CD14-positive monocyte (primary cell): ENCODE results near the gene PLXDC1. TPM values are rescaled to one million over a fixed set of nuclear protein-coding genes. Genes with fewer than 3 reads are reported as not detected.

Experiments
- DNase-seq, 3 donors: peaks; one replicate each; pipeline ENCODE4 v3.0.0-alpha.2; 2011 to 2022
- H2AFZ ChIP-seq: 2 replicates; pipeline ENCODE4 v1.6.0; 2012; ENCODE audit warnings: mild to moderate bottlenecking, low read depth, low read length, inconsistent platforms; ENCODE audit not compliant: insufficient read depth, poor library complexity, severe bottlenecking
- H3K27ac ChIP-seq, 2 donors: 1 replicate in 1 of 2; 2 replicates in 1 of 2; pipeline ENCODE4 v1.5.1; 2012 to 2013; ENCODE audit warnings: low read length in 2 of 2, control low read depth in 1 of 2, inconsistent platforms in 1 of 2, low read depth in 1 of 2, mild to moderate bottlenecking in 1 of 2
- H3K27me3 ChIP-seq, 2 donors: one replicate each; pipeline versions ENCODE4 v1.6.0 to v1.6.1; 2011 to 2013; ENCODE audit warnings: low read length in 2 of 2; ENCODE audit not compliant: control insufficient read depth in 2 of 2, insufficient read depth in 2 of 2
- H3K36me3 ChIP-seq, 2 donors: replicated peaks in 1 of 2; 1 replicate in 1 of 2; 2 replicates in 1 of 2; pipeline versions ENCODE4 v1.5.1 to v1.6.1; 2012 to 2013; ENCODE audit warnings: low read length in 2 of 2, control low read depth in 1 of 2, inconsistent platforms in 1 of 2, mild to moderate bottlenecking in 1 of 2; ENCODE audit not compliant: insufficient read depth in 2 of 2, control insufficient read depth in 1 of 2
- H3K4me1 ChIP-seq, 2 donors: 1 replicate in 1 of 2; 2 replicates in 1 of 2; pipeline versions ENCODE4 v1.5.1 to v1.6.1; 2012 to 2013; ENCODE audit warnings: low read length in 2 of 2, control low read depth in 1 of 2, inconsistent platforms in 1 of 2, mild to moderate bottlenecking in 1 of 2, moderate library complexity in 1 of 2; ENCODE audit not compliant: insufficient read depth in 2 of 2, control insufficient read depth in 1 of 2
- H3K4me2 ChIP-seq: replicated peaks from 2 replicates; pipeline ENCODE3; 2012; ENCODE audit warnings: low read length, moderate library complexity, mild to moderate bottlenecking; ENCODE audit not compliant: poor library complexity, severe bottlenecking; ENCODE audit errors: extremely low read depth
- H3K4me3 ChIP-seq, 3 experiments: fragments of 200-600 bp in 1 of 3; sonication (generic) in 1 of 3; replicated peaks in 1 of 3; 1 replicate in 2 of 3; 2 replicates in 1 of 3; pipeline ENCODE4 v1.5.1; 2011 to 2013; ENCODE audit warnings: low read length in 3 of 3, mild to moderate bottlenecking in 3 of 3, control low read depth in 2 of 3, low read depth in 2 of 3, inconsistent platforms in 1 of 3, moderate library complexity in 1 of 3
- H3K79me2 ChIP-seq: 2 replicates; pipeline ENCODE4 v1.6.0; 2012; ENCODE audit warnings: mild to moderate bottlenecking, control low read depth, inconsistent platforms, low read length, moderate library complexity; ENCODE audit not compliant: insufficient read depth
- H3K9ac ChIP-seq: 2 replicates; pipeline ENCODE4 v1.6.0; 2017; ENCODE audit warnings: low read length, mild to moderate bottlenecking; ENCODE audit not compliant: insufficient read depth, poor library complexity, severe bottlenecking
- H3K9me3 ChIP-seq, 2 donors: replicated peaks in 1 of 2; 1 replicate in 1 of 2; 2 replicates in 1 of 2; pipeline versions ENCODE4 v1.5.1 to v1.6.1; 2012 to 2013; ENCODE audit warnings: low read length in 2 of 2, control low read depth in 1 of 2; ENCODE audit not compliant: control insufficient read depth in 1 of 2, insufficient read depth in 1 of 2
- H4K20me1 ChIP-seq: 2 replicates; pipeline ENCODE4 v1.6.0; 2012; ENCODE audit warnings: mild to moderate bottlenecking, low read length, control low read depth, moderate library complexity; ENCODE audit not compliant: insufficient read depth
- H3K27ac Mint-ChIP-seq, 7 donors: one replicate each; pipeline ENCODE4 v1.8.0; 2020; ENCODE audit warnings: mild to moderate bottlenecking in 7 of 7, mixed read lengths in 7 of 7, moderate library complexity in 6 of 7, inconsistent platforms in 2 of 7
- H3K27me3 Mint-ChIP-seq, 3 donors: one replicate each; pipeline ENCODE4 v1.8.0; 2021 to 2022; ENCODE audit warnings: low read depth in 3 of 3, mild to moderate bottlenecking in 3 of 3, mixed read lengths in 3 of 3, moderate library complexity in 3 of 3, inconsistent platforms in 1 of 3
- H3K36me3 Mint-ChIP-seq, 2 donors: one replicate each; pipeline ENCODE4 v1.8.0; 2020; ENCODE audit warnings: mixed read lengths in 2 of 2, inconsistent platforms in 1 of 2, mild to moderate bottlenecking in 1 of 2
- H3K4me1 Mint-ChIP-seq: one replicate; pipeline ENCODE4 v1.8.0; 2020; ENCODE audit warnings: mild to moderate bottlenecking, mixed read lengths
- H3K4me3 Mint-ChIP-seq, 2 donors: one replicate each; pipeline ENCODE4 v1.8.0; 2020; ENCODE audit warnings: mild to moderate bottlenecking in 2 of 2, mixed read lengths in 2 of 2, moderate library complexity in 1 of 2
- H3K9me3 Mint-ChIP-seq, 7 donors: one replicate each; pipeline ENCODE4 v1.8.0; 2020 to 2022; ENCODE audit warnings: mixed read lengths in 7 of 7, mild to moderate bottlenecking in 6 of 7, moderate library complexity in 6 of 7, inconsistent platforms in 2 of 7
- CTCF ChIP-seq: fragments of 200-600 bp; IDR thresholded peaks from one replicate; pipeline ENCODE4 v1.8.0; 2022; ENCODE audit warnings: antibody characterized with exemption, mild to moderate bottlenecking
- WGBS: methylation state at CpG from one replicate; pipeline ENCODE4 v1.1.5; 2013; ENCODE audit warnings: missing lambda C conversion rate; ENCODE audit not compliant: insufficient coverage; 5-methylcytosine and 5-hydroxymethylcytosine counted together
- intact Hi-C, 2 donors: fragments of 100-400 bp; cut with micrococcal nuclease; formaldehyde crosslinking; loops; one replicate each; pipeline versions ENCODE4 v1.15.0 to v1.15.1; 2023
- polyA plus RNA-seq, 3 donors: library from polyadenylated mRNA; depleted of rRNA in 1 of 3; unstranded in 2 of 3; stranded (reverse) in 1 of 3; fragments of 300-500 nt in 2 of 3; fragments of >200 nt in 1 of 3; fragmentation: Illumina TruSeq in 2 of 3; gene quantifications; 1 replicate in 2 of 3; 2 replicates in 1 of 3; pipeline ENCODE4 v1.2.3, GENCODE V29; 2012 to 2021

PLXDC1 gene
- polyA plus RNA-seq, 3 donors: 0.21 TPM; not detected in 2

- H3K27me3 ChIP-seq: peaks cover 0 to 2% of the 10 kb centered on the region in 2 donors
- no peak overlapping the region for H3K27ac ChIP-seq
- peaks cover 29 to 30% of the 10 kb centered on the region in 2 donors for H3K9me3 ChIP-seq
- no peaks in the 10 kb centered on the region for H3K79me2 ChIP-seq
- H3K9ac ChIP-seq: no peak overlapping the region
- no peak for TF ChIP-seq CTCF
- WGBS: 83% methylated on average over 8 of the region's 12 CpGs
- H3K36me3 ChIP-seq: no peaks in the 10 kb centered on the region
- intact Hi-C loops: no loop called here
- no peaks in the 10 kb centered on the region for H4K20me1 ChIP-seq
- H3K4me1 Mint-ChIP-seq: no peaks in the 10 kb centered on the region
- H2AFZ ChIP-seq: no peak overlapping the region
- no peak overlapping the region for H3K4me3 Mint-ChIP-seq
- no peak overlapping the region for H3K4me3 ChIP-seq
- H3K27ac Mint-ChIP-seq: no peak overlapping the region
- no peak for DNase-seq
- no peaks in the 10 kb centered on the region for H3K4me1 ChIP-seq
- H3K36me3 Mint-ChIP-seq: peaks cover 0 to 8% of the 10 kb centered on the region in 2 donors
- H3K9me3 Mint-ChIP-seq: peaks cover 21 to 37% (median 31%) of the 10 kb centered on the region in 7 donors
- H3K27me3 Mint-ChIP-seq: peaks cover 2 to 16% (median 12%) of the 10 kb centered on the region in 3 donors
- H3K4me2 ChIP-seq: no peak overlapping the region
Observed at GRCh38 chr17:39051001-39051585, 100.3 kb downstream of the PLXDC1 start.

GRCh38 chr17:39045948-39046679, 105.3 kb downstream of the PLXDC1 start:
- no peak for DNase-seq
- no peak overlapping the region for H3K4me3 ChIP-seq
- H3K27ac ChIP-seq: no peak overlapping the region
- peaks cover under 1 to 4% of the 10 kb centered on the region in 2 donors for H3K27me3 ChIP-seq
- no peak overlapping the region for H3K9ac ChIP-seq
- no peak overlapping the region for H2AFZ ChIP-seq
- H3K36me3 ChIP-seq: no peaks in the 10 kb centered on the region
- H4K20me1 ChIP-seq: no peaks in the 10 kb centered on the region
- no peak overlapping the region for H3K4me2 ChIP-seq
- H3K79me2 ChIP-seq: no peaks in the 10 kb centered on the region
- Mint-ChIP-seq H3K27ac (no peak overlapping the region), H3K36me3 (peaks cover 0 to 10% of the 10 kb centered on the region in 2 donors), H3K4me3 (no peak overlapping the region), H3K27me3 (peaks cover under 1 to 11% (median 8%) of the 10 kb centered on the region in 3 donors), H3K9me3 (peaks cover 28 to 48% (median 39%) of the 10 kb centered on the region in 7 donors), H3K4me1 (no peaks in the 10 kb centered on the region)
- TF ChIP-seq CTCF: no peak
- peaks cover 39 to 45% of the 10 kb centered on the region in 2 donors for H3K9me3 ChIP-seq
- 87% methylated on average over 13 of the region's 16 CpGs for WGBS
- intact Hi-C loops: loop anchor here in 1 of 2 donors (5.0 kb wide), 1 partner anchor 49 kb away; no protein-coding TSS in a partner anchor
- H3K4me1 ChIP-seq: no peaks in the 10 kb centered on the region
